IMR-90 (cell line): ENCODE measurements around the gene AMELX. TPM values are rescaled to one million over a fixed set of nuclear protein-coding genes. Genes with fewer than 3 reads are reported as not detected.

Experiments
- ATAC-seq: fragments of 200-7000 bp; cut with Tn5 transposase; 2 replicates; pipeline ENCODE4 v1.9.1; 2020; ENCODE audit warnings: low read depth, mild to moderate bottlenecking, moderate library complexity
- BruUV-seq: library from RNA; stranded (reverse); fragments of 400-500 nt; replicated peaks from 2 replicates; lab custom pipeline; 2021; lab: Mats Ljungman, UMichigan
- CTCF ChIA-PET: fragments of 300-600 bp; formaldehyde crosslinking; extraction: SDS; loops from one replicate; lab custom pipeline; 2021; ENCODE audit warnings: antibody characterized with exemption; lab: Yijun Ruan, JAX
- POLR2A ChIA-PET: fragments of 300-600 bp; sonication (Branson Sonifier 250); formaldehyde crosslinking; loops from one replicate; lab custom pipeline; 2022; ENCODE audit warnings: antibody characterized with exemption; ENCODE audit not compliant: unreplicated experiment; lab: Charles Lee
- DNase-seq: peaks from one replicate; pipeline ENCODE4 v3.0.0; 2013
- H2AFZ ChIP-seq: replicated peaks from 2 replicates; pipeline ENCODE3; 2013; ENCODE audit warnings: low read length, mild to moderate bottlenecking; ENCODE audit not compliant: poor library complexity
- H2AK5ac ChIP-seq: 2 replicates; pipeline ENCODE4 v1.6.1; 2013; ENCODE audit warnings: low read depth, low read length, inconsistent platforms
- H2AK9ac ChIP-seq: replicated peaks from 2 replicates; pipeline ENCODE3; 2013; ENCODE audit warnings: mild to moderate bottlenecking, low read depth, low read length, moderate library complexity; ENCODE audit not compliant: poor library complexity
- H2BK120ac ChIP-seq: 2 replicates; pipeline ENCODE4 v1.6.1; 2013; ENCODE audit warnings: low read depth, low read length, inconsistent platforms
- H2BK15ac ChIP-seq: 3 replicates; pipeline ENCODE4 v1.6.1; 2013; ENCODE audit warnings: low read depth, low read length, inconsistent platforms
- H2BK20ac ChIP-seq: 2 replicates; pipeline ENCODE4 v1.6.1; 2013; ENCODE audit warnings: low read depth, mild to moderate bottlenecking, inconsistent platforms, low read length, moderate library complexity
- H2BK5ac ChIP-seq: 2 replicates; pipeline ENCODE4 v1.6.1; 2013; ENCODE audit warnings: mild to moderate bottlenecking, low read depth, low read length, inconsistent platforms; ENCODE audit not compliant: poor library complexity, severe bottlenecking
- H3K14ac ChIP-seq: replicated peaks from 2 replicates; pipeline ENCODE4 v1.6.1; 2013; ENCODE audit warnings: low read depth, low read length, inconsistent platforms
- H3K18ac ChIP-seq: 2 replicates; pipeline ENCODE4 v1.6.1; 2013; ENCODE audit warnings: low read depth, low read length, control low read depth
- H3K23ac ChIP-seq: 2 replicates; pipeline ENCODE4 v1.6.1; 2013; ENCODE audit warnings: low read depth, low read length, inconsistent platforms
- H3K27ac ChIP-seq: 2 replicates; pipeline ENCODE4 v1.5.1; 2013; ENCODE audit warnings: mild to moderate bottlenecking, control low read depth, low read length; ENCODE audit not compliant: insufficient read depth
- H3K27me3 ChIP-seq: 2 replicates; pipeline ENCODE4 v1.6.1; 2013; ENCODE audit warnings: low read length; ENCODE audit not compliant: control insufficient read depth, insufficient read depth
- H3K36me3 ChIP-seq: 2 replicates; pipeline ENCODE4 v1.6.1; 2013; ENCODE audit warnings: low read length, mixed read lengths; ENCODE audit not compliant: control insufficient read depth, insufficient read depth
- H3K4ac ChIP-seq: 2 replicates; pipeline ENCODE4 v1.6.1; 2013; ENCODE audit warnings: low read depth, low read length, inconsistent platforms
- H3K4me1 ChIP-seq: 2 replicates; pipeline ENCODE4 v1.6.1; 2013; ENCODE audit warnings: low read length, mixed read lengths; ENCODE audit not compliant: control insufficient read depth, insufficient read depth
- H3K4me2 ChIP-seq: 2 replicates; pipeline ENCODE4 v1.6.1; 2013; ENCODE audit warnings: low read depth, mild to moderate bottlenecking, control low read depth, low read length, moderate library complexity
- H3K4me3 ChIP-seq: 2 replicates; pipeline ENCODE4 v1.5.1; 2013; ENCODE audit warnings: low read depth, mild to moderate bottlenecking, control low read depth, low read length, moderate library complexity; ENCODE audit not compliant: insufficient read depth
- H3K56ac ChIP-seq: 2 replicates; pipeline ENCODE4 v1.6.1; 2013; ENCODE audit warnings: low read length, inconsistent platforms; ENCODE audit not compliant: insufficient read depth; ENCODE audit errors: extremely low read depth
- H3K79me1 ChIP-seq, 2 experiments: 2 replicates each; pipeline ENCODE4 v1.6.1; 2013; ENCODE audit warnings: low read length in 2 of 2, inconsistent platforms in 1 of 2, low read depth in 1 of 2
- H3K9ac ChIP-seq: 2 replicates; pipeline ENCODE4 v1.6.1; 2013; ENCODE audit warnings: low read depth, low read length, control low read depth
- H3K9me1 ChIP-seq: 2 replicates; pipeline ENCODE4 v1.6.1; 2013; ENCODE audit warnings: low read length, inconsistent platforms; ENCODE audit not compliant: insufficient read depth
- H3K9me3 ChIP-seq: 2 replicates; pipeline ENCODE4 v1.6.1; 2013; ENCODE audit warnings: low read length; ENCODE audit not compliant: control insufficient read depth, insufficient read depth
- H4K20me1 ChIP-seq: 2 replicates; pipeline ENCODE4 v1.6.1; 2013; ENCODE audit warnings: low read length, inconsistent platforms; ENCODE audit not compliant: insufficient read depth
- H4K5ac ChIP-seq: 2 replicates; pipeline ENCODE4 v1.6.1; 2013; ENCODE audit warnings: mild to moderate bottlenecking, low read depth, low read length, control low read depth
- H4K8ac ChIP-seq, 2 experiments: 2 replicates each; pipeline ENCODE4 v1.6.1; 2013; ENCODE audit warnings: low read depth in 2 of 2, low read length in 2 of 2, control low read depth in 1 of 2, inconsistent platforms in 1 of 2
- H4K91ac ChIP-seq: 2 replicates; pipeline ENCODE4 v1.6.1; 2013; ENCODE audit warnings: low read depth, low read length, inconsistent platforms; ENCODE audit not compliant: insufficient read depth
- BHLHE40 ChIP-seq: fragments of 150-350 bp; IDR thresholded peaks from 2 replicates; pipeline ENCODE4 v1.6.1; 2016; ENCODE audit warnings: mild to moderate bottlenecking, low read depth, low read length
- CHD1 ChIP-seq: IDR thresholded peaks from 2 replicates; pipeline ENCODE4 v1.6.1; 2012; ENCODE audit warnings: low read depth, low read length, improper control_type of control experiment
- CTCF ChIP-seq: conservative IDR thresholded peaks from 2 replicates; pipeline ENCODE4 v1.5.1; 2012; ENCODE audit warnings: mild to moderate bottlenecking, low read depth, low read length, improper control_type of control experiment
- FOS ChIP-seq: fragments of 150-350 bp; IDR thresholded peaks from 2 replicates; pipeline ENCODE4 v1.6.1; 2016; ENCODE audit warnings: low read depth, low read length
- MAFK ChIP-seq: IDR thresholded peaks from 2 replicates; pipeline ENCODE4 v1.6.1; 2012; ENCODE audit warnings: low read depth, low read length, improper control_type of control experiment
- MAZ ChIP-seq: IDR thresholded peaks from 2 replicates; pipeline ENCODE4 v1.6.1; 2012; ENCODE audit warnings: low read depth, mild to moderate bottlenecking, low read length, improper control_type of control experiment, moderate library complexity, borderline replicate concordance
- MXI1 ChIP-seq: IDR thresholded peaks from 2 replicates; pipeline ENCODE4 v1.6.1; 2012; ENCODE audit warnings: low read depth, mild to moderate bottlenecking, low read length, moderate library complexity, borderline replicate concordance
- NFE2L2 ChIP-seq: fragments of 150-350 bp; IDR thresholded peaks from 2 replicates; pipeline ENCODE4 v1.6.1; 2016; ENCODE audit warnings: low read depth, mild to moderate bottlenecking, low read length
- POLR2A ChIP-seq: IDR thresholded peaks from 2 replicates; pipeline ENCODE4 v1.6.1; 2012; ENCODE audit warnings: mild to moderate bottlenecking, low read depth, low read length
- RAD21 ChIP-seq: IDR thresholded peaks from 2 replicates; pipeline ENCODE4 v1.6.1; 2012; ENCODE audit warnings: low read length, improper control_type of control experiment
- RFX5 ChIP-seq: IDR thresholded peaks from 2 replicates; pipeline ENCODE4 v1.8.0; 2012; ENCODE audit warnings: low read depth, mild to moderate bottlenecking, low read length, moderate library complexity
- WGBS, 2 experiments: methylation state at CpG; one replicate each; pipeline versions ENCODE4 v1.1.5 to v1.1.7; 2013; ENCODE audit warnings: missing lambda C conversion rate in 2 of 2; ENCODE audit not compliant: insufficient read length in 1 of 2; ENCODE audit errors: extremely low coverage in 2 of 2; 5-methylcytosine and 5-hydroxymethylcytosine counted together
- dilution Hi-C: fragments of 300-500 bp; cut with HindIII; formaldehyde crosslinking; loops from one replicate; pipeline ENCODE4 v1.14.3; 2018; ENCODE audit warnings: low sequenced_read_pairs; ENCODE audit not compliant: unreplicated experiment
- in situ Hi-C: fragments of 300-500 bp; cut with MboI; formaldehyde crosslinking; loops from 3 replicates; pipeline ENCODE4 v1.14.3; 2019; ENCODE audit warnings: low sequenced_read_pairs, inconsistent platforms, mixed read lengths
- intact Hi-C: fragments of 100-400 bp; cut with micrococcal nuclease; formaldehyde crosslinking; loops from 2 replicates; pipeline ENCODE4 v1.10.0; 2022
- polyA plus RNA-seq, 3 experiments: library from polyadenylated mRNA; depleted of rRNA; stranded (reverse); fragments of >200 nt; gene quantifications; 2 replicates each; pipeline ENCODE4 v1.2.3, GENCODE V29; 2012; ENCODE audit warnings: low replicate concordance in 1 of 3
- total RNA-seq: library from RNA; depleted of rRNA; stranded (reverse); fragments of >200 nt; gene quantifications from 2 replicates; pipeline ENCODE4 v1.2.3, GENCODE V29; 2012

Gene AMELX
- total and polyA plus RNA-seq, 2 of the 4 experiments (the other 2 are of a cell fraction) = not detected

- intact Hi-C loops = no loop called here
- TF ChIP-seq NFE2L2 = no peak
- no peak for TF ChIP-seq RAD21
- no peak for TF ChIP-seq FOS
- no peak for TF ChIP-seq CHD1
- no peak for TF ChIP-seq BHLHE40
- no peak for TF ChIP-seq RFX5
- TF ChIP-seq MXI1 = no peak
- TF ChIP-seq MAFK = no peak
- TF ChIP-seq CTCF = no peak
- TF ChIP-seq MAZ = no peak
- TF ChIP-seq POLR2A = no peak
- CTCF ChIA-PET = no interaction called here
- Histone ChIP-seq H2BK5ac (no peak overlapping the region), H2BK20ac (no peak overlapping the region), H3K9ac (no peak overlapping the region), H3K9me3 (no peaks in the 10 kb centered on the region), H3K4me3 (no peak overlapping the region), H4K5ac (no peak overlapping the region), H2BK15ac (no peak overlapping the region), H3K36me3 (no peaks in the 10 kb centered on the region), H2AK5ac (no peak overlapping the region), H3K18ac (no peak overlapping the region), H3K56ac (no peak overlapping the region), H2AFZ (no peak overlapping the region), H2AK9ac (no peak overlapping the region), H3K4me2 (no peak overlapping the region), H3K23ac (no peak overlapping the region), H4K20me1 (no peaks in the 10 kb centered on the region), H3K14ac (no peak overlapping the region), H3K4me1 (no peaks in the 10 kb centered on the region), H3K9me1 (no peaks in the 10 kb centered on the region), H4K91ac (no peak overlapping the region), H2BK120ac (no peak overlapping the region), H3K27ac (no peak overlapping the region), H3K27me3 (no peaks in the 10 kb centered on the region), H3K4ac (no peak overlapping the region), H3K79me1 (no peaks in the 10 kb centered on the region), H4K8ac (no peak overlapping the region)
- ATAC-seq (no peak), DNase-seq (no peak)
- 48% methylated on average over 4 of the region's 7 CpGs; no CpG with 5 or more reads in 1 of the 2 experiments for WGBS, 2 experiments
- dilution Hi-C loops = no loop called here
- BruUV-seq = no TSS peak
- in situ Hi-C loops = no loop called here
- POLR2A ChIA-PET = no interaction called here
Measured at GRCh38 chrX:11311706-11312105, 18.5 kb downstream of the AMELX start.
